Measurements from ENCODE around the gene MSL3. TPM values are rescaled to one million over a fixed set of nuclear protein-coding genes. Genes with fewer than 3 reads are reported as not detected.

Gene MSL3
- total RNA-seq, 4 donors from 2014 or later: 17.0 to 36.0 (median 31.2) TPM

GRCh38 chrX:11739776-11740175 lies 18.3 kb upstream of the MSL3 start:
- no peak for DNase-seq (ENCODE audit: low spot score)
- ATAC-seq (ENCODE audit: low FRiP score): no peak
- TF ChIP-seq CTCF (IDR thresholded peaks at IDR 0.05): no peak

- ATAC-seq (ENCODE audit: low FRiP score): no peak
- no peak for TF ChIP-seq CTCF (IDR thresholded peaks at IDR 0.05)
- no peak for DNase-seq (ENCODE audit: low spot score)
Observed at GRCh38 chrX:11740794-11741193, 17.2 kb upstream of the MSL3 start.

GRCh38 chrX:11741574-11741973 lies 16.5 kb upstream of the MSL3 start:
- DNase-seq (ENCODE audit: low spot score): no peak
- ATAC-seq (ENCODE audit: low FRiP score): no peak
- TF ChIP-seq CTCF (IDR thresholded peaks at IDR 0.05): no peak

- no peak for TF ChIP-seq CTCF (IDR thresholded peaks at IDR 0.05)
- DNase-seq (ENCODE audit: low spot score) (no peak), ATAC-seq (ENCODE audit: low FRiP score) (no peak)
Observed at GRCh38 chrX:11745881-11746280, 12.2 kb upstream of the MSL3 start.

- TF ChIP-seq CTCF (IDR thresholded peaks at IDR 0.05): no peak
- DNase-seq (ENCODE audit: low spot score) (no peak), ATAC-seq (ENCODE audit: low FRiP score) (no peak)
Observed at GRCh38 chrX:11750046-11750445, 8.0 kb upstream of the MSL3 start.

- ATAC-seq (ENCODE audit: low FRiP score) (no peak), DNase-seq (ENCODE audit: low spot score) (no peak)
- TF ChIP-seq CTCF (IDR thresholded peaks at IDR 0.05): no peak
Observed at GRCh38 chrX:11750694-11751093, 7.3 kb upstream of the MSL3 start.

GRCh38 chrX:11751261-11751660 lies 6.8 kb upstream of the MSL3 start:
- DNase-seq (ENCODE audit: low spot score) (no peak), ATAC-seq (ENCODE audit: low FRiP score) (no peak)
- no peak for TF ChIP-seq CTCF (IDR thresholded peaks at IDR 0.05)

Data from omental fat pad (tissue), 4 donors.